Measurements from ENCODE around the gene CATSPERE.
A peak's percentile ranks its signal among the peaks of the same experiment; 100 is the strongest.

The CATSPERE gene

DNA sequence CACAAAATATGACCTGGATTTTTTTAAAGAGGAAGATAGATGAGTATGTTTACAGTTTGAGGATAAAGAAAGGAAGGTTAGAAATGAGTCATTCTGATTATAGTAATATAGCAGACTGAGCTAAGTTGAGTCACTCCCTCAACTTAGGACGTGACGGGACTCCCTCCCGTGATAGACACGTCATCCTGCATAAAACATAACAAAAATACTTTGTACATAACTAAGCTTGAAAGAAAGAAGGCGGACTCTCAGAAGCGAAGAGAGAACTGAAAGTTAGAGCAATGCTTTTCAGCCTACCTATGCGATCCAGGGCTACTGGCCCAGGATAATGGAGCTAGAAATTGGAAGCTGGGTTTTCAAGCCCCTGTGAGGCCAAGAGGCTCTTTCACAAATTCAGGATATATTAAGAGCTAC, 138.9 kb downstream of the CATSPERE start:
- no peak overlapping the region for H3K4me3 ChIP-seq (ENCODE audit: low read depth, low read length)
- DNase-seq (ENCODE audit: low read depth), result peak; percentile 68
- TF ChIP-seq CTCF (IDR thresholded peaks at IDR 0.05; ENCODE audit: low read depth, low read length) (no peak), MYC (IDR thresholded peaks at IDR 0.05; ENCODE audit: low read depth, low read length) (no peak), POLR2A (IDR thresholded peaks at IDR 0.05; ENCODE audit: extremely low read depth, insufficient read length) (no peak), MAX (IDR thresholded peaks at IDR 0.05; ENCODE audit: low read depth, low read length) (no peak)

DNA sequence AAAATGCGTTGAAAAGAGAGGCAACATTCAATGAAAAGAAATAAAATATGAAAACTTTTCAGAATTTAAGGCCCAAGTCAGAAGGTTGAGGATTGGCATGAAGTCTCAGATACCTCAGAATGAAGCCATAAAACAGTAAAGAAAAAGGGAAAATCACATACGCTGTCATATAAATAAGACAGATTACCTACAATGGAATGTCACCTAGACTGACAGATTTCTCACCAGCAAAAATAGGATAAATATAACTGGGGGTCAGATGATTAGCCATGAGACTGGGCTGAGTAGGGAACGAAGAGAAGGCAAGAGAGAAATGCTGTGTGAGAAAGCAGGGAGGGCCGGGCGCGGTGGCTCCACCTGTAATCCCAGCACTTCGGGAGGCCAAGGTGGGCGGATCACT, 140.3 kb downstream of the CATSPERE start:
- no peak for DNase-seq (ENCODE audit: low read depth)
- TF ChIP-seq MYC (IDR thresholded peaks at IDR 0.05; ENCODE audit: low read depth, low read length) (no peak), POLR2A (IDR thresholded peaks at IDR 0.05; ENCODE audit: extremely low read depth, insufficient read length) (no peak), MAX (IDR thresholded peaks at IDR 0.05; ENCODE audit: low read depth, low read length) (no peak), CTCF (IDR thresholded peaks at IDR 0.05; ENCODE audit: low read depth, low read length) (no peak)
- no peak overlapping the region for H3K4me3 ChIP-seq (ENCODE audit: low read depth, low read length)

- no peak for TF ChIP-seq MYC (IDR thresholded peaks at IDR 0.05; ENCODE audit: low read depth, low read length)
- TF ChIP-seq MAX (IDR thresholded peaks at IDR 0.05; ENCODE audit: low read depth, low read length), result no peak
- TF ChIP-seq CTCF (IDR thresholded peaks at IDR 0.05; ENCODE audit: low read depth, low read length), result peak; percentile 51
- H3K4me3 ChIP-seq (ENCODE audit: low read depth, low read length), result no peak overlapping the region
- peak; percentile 44 for DNase-seq (ENCODE audit: low read depth)
Observed at GRCh38 chr1:244603498-244603897, 142.4 kb downstream of the CATSPERE start.

GRCh38 chr1:244605835-244606370, 144.8 kb downstream of the CATSPERE start:
- TF ChIP-seq CTCF (IDR thresholded peaks at IDR 0.05; ENCODE audit: low read depth, low read length) (no peak), MYC (IDR thresholded peaks at IDR 0.05; ENCODE audit: low read depth, low read length) (no peak), MAX (IDR thresholded peaks at IDR 0.05; ENCODE audit: low read depth, low read length) (no peak), POLR2A (IDR thresholded peaks at IDR 0.05; ENCODE audit: extremely low read depth, insufficient read length) (no peak)
- DNase-seq (ENCODE audit: low read depth), result no peak
- no peak overlapping the region for H3K4me3 ChIP-seq (ENCODE audit: low read depth, low read length)

- H3K4me3 ChIP-seq (ENCODE audit: low read depth, low read length), result no peak overlapping the region
- TF ChIP-seq POLR2A (IDR thresholded peaks at IDR 0.05; ENCODE audit: extremely low read depth, insufficient read length) (no peak), MAX (IDR thresholded peaks at IDR 0.05; ENCODE audit: low read depth, low read length) (no peak), MYC (IDR thresholded peaks at IDR 0.05; ENCODE audit: low read depth, low read length) (no peak), CTCF (IDR thresholded peaks at IDR 0.05; ENCODE audit: low read depth, low read length) (no peak)
- no peak for DNase-seq (ENCODE audit: low read depth)
Observed at GRCh38 chr1:244614113-244614836, 153.2 kb downstream of the CATSPERE start.
